Measurements from ENCODE around the gene NPR1. TPM values are rescaled to one million over a fixed set of nuclear protein-coding genes. Genes with fewer than 3 reads are reported as not detected.

NPR1 gene
- total and polyA plus RNA-seq, 2 of the 13 experiments (the other 11 are each of a cell fraction or from before 2014, with no cell fraction given) = not detected

DNA sequence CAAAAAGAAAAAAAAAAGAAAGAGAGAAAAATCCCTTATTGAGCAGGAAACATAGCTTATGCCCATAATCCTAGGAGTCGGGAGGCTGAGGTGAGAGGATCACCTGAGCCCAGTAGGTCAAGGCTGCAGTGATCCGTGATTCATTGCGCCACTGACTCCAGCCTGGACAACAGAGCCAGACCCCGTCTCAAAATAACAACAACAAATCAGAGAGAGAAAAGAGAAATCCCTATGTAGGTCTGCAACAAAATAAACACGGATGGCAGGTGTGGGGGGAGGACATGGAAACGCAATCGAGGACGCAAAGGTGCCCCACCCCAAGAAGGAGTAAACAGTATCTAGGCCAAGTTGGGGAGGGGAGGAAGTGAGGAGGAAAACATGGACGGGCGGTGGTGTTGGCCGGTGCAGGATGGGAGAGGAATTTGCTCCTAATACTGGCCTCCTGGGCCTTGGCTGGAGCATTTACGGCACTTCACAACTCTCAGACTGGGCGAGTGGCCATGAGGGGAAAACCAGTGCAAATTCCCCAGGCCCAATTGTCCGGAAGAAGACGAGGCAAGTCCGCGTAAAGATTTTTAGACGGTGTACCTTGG is 45.2 kb upstream of the NPR1 start (continued):
- TF ChIP-seq, protein P1, sequence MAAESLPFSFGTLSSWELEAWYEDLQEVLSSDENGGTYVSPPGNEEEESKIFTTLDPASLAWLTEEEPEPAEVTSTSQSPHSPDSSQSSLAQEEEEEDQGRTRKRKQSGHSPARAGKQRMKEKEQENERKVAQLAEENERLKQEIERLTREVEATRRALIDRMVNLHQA (CRISPR knock-in tag; IDR thresholded peaks at IDR 0.05) = no peak
- TF ChIP-seq ISL2 (CRISPR knock-in tag; IDR thresholded peaks at IDR 0.05) (no peak), MZF1 (CRISPR knock-in tag; IDR thresholded peaks at IDR 0.05; ENCODE audit: borderline replicate concordance) (no peak), ZFP62 (CRISPR knock-in tag; IDR thresholded peaks at IDR 0.05) (no peak)

DNA sequence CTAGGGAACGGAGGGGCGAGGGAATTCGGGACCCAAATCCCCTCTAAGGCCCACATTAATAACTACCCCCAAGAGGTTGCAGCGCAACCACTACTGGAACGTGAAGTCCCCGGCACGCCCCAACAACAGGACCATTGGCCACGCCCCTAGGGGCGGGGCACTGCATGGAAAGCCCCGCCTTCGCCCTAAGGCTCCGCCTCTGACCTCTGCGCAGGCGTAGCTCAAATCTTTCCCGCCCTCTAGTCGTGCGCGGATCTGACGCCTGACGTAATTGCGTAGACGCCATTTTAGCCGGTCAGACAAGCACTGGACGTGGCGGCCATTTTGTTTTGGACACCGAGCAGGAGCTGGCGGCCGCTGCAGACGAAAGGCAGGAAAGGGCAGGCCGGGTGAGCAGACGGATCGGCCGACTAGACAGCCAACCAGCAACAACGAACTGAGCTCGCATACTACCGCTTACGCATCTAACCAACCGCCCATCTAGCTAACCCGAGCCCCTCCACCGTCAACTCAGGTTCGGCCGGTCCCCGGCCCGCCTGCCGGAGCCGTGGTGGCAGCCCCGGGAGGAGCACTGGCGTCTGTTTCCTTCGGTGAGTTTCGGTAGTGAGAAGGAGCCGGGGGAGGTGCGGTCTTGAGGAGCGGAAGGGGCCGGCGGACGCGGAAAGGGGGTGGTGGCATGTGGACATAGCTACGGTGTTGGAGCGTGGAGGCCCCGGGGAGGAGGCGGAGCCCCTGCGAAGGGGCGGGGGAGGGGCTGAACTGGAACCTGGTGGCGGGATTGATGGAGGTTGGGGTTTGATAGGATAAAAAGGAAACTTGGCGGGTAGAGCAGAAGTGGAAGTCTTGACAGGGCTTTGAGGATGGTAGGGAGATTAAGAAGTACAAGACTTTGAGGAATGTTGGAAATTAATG is 44.5 kb upstream of the NPR1 start, which contains the start of gene CHTOP:
Gene CHTOP, plus strand, starts transcription at position 313 of the 912 bp plus-strand sequence. CDS start 2,523 bp downstream, outside the sequence.
- H3K27me3 ChIP-seq (ENCODE audit: control insufficient read depth in 1 of 2, insufficient read depth in 2 of 2, low read length in 2 of 2) = no peaks in the 10 kb centered on the region
- peak within 1 kb of the TSS; percentile 79 for H3K4me2 ChIP-seq (ENCODE audit: low read depth, low read length)
- peaks cover 8 to 32% of the 10 kb centered on the region in 2 experiments; a peak in 4 of 5 replicates for H3K36me3 ChIP-seq (replicated peaks in 1 of 2; ENCODE audit: control insufficient read depth in 1 of 2, insufficient read depth in 2 of 2, low read length in 2 of 2)
- in situ Hi-C loops (cut with HindIII; ENCODE audit: extremely low pct_ligation_motif_present, low pct_unique_long_range_greater_than_20kb) (no loop called here), intact Hi-C loops (cut with micrococcal nuclease; ENCODE audit: unreplicated experiment) (loop anchor here (5.0 kb wide), 1 partner anchor 38 kb away; the partner anchor contains the start of gene ILF2)
- DNase-seq (ENCODE audit: low spot score) = peak; percentile 95
- FAIRE-seq = peak; percentile 94
- H2AFZ ChIP-seq (ENCODE audit: low read length) = no peak within 1 kb of the TSS
- peak within 1 kb of the TSS; percentile 87 to 97 (median 96) for H3K4me3 ChIP-seq (replicated peaks in 1 of 3; ENCODE audit: insufficient read depth in 1 of 3, low read depth in 2 of 3, low read length in 3 of 3)
- ATAC-seq = peak; percentile 81
- ChIA-PET POLR2A (interaction anchor here (0.5 to 2.7 kb wide), 38 partner anchors 9 to 592 kb away, joined by 3 to 63 read pairs (median 5); partner anchors contain the start of genes ILF2, INTS3, RPS27 and S100A14), CTCF (ENCODE audit: low intra/inter-chr PET ratio, low total read pairs) (no interaction called here)
- peak within 1 kb of the TSS; percentile 100 for H3K9ac ChIP-seq (ENCODE audit: insufficient read depth, low read depth, low read length)
- H3K4me1 ChIP-seq (ENCODE audit: insufficient read depth, low read length) = peaks cover 67% of the 10 kb centered on the region
- TSS peak; percentile 93 for BruUV-seq (replicated peaks)
- peak within 1 kb of the TSS; percentile 100 for H3K27ac ChIP-seq (ENCODE audit: extremely low read length, insufficient read depth, low read length)
- H3K9me3 ChIP-seq (ENCODE audit: low read length) = no peaks in the 10 kb centered on the region
- 6% methylated on average over 40 of the region's 65 CpGs for WGBS (ENCODE audit: low lambda C conversion rate)
- peaks cover 13% of the 10 kb centered on the region for H4K20me1 ChIP-seq (ENCODE audit: insufficient read depth, low read length)
- H3K79me2 ChIP-seq (ENCODE audit: insufficient read depth, low read length) = peaks cover 46% of the 10 kb centered on the region
- peak; percentile 87 for TF ChIP-seq TBX2 (CRISPR knock-in tag; IDR thresholded peaks at IDR 0.05; ENCODE audit: borderline replicate concordance)
- no peak for TF ChIP-seq CBFB (CRISPR knock-in tag; IDR thresholded peaks at IDR 0.05)
- TF ChIP-seq, protein P2, sequence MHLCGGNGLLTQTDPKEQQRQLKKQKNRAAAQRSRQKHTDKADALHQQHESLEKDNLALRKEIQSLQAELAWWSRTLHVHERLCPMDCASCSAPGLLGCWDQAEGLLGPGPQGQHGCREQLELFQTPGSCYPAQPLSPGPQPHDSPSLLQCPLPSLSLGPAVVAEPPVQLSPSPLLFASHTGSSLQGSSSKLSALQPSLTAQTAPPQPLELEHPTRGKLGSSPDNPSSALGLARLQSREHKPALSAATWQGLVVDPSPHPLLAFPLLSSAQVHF (CRISPR knock-in tag; IDR thresholded peaks at IDR 0.05) = no peak
- no peak for TF ChIP-seq ZBTB7A (CRISPR knock-in tag; IDR thresholded peaks at IDR 0.05)
- TF ChIP-seq ZNF331 (CRISPR knock-in tag; IDR thresholded peaks at IDR 0.05) = peak; percentile 55; the same call in 1 of the 2 replicates
- TF ChIP-seq LCORL (IDR thresholded peaks at IDR 0.05) = no peak
- TF ChIP-seq LCORL (CRISPR knock-in tag; IDR thresholded peaks at IDR 0.05) = peak; percentile 83
- TF ChIP-seq ZKSCAN1 (IDR thresholded peaks at IDR 0.05; ENCODE audit: low read length) = no peak
- peak; percentile 62; the same call in 1 of the 2 replicates for TF ChIP-seq GFI1 (CRISPR knock-in tag; IDR thresholded peaks at IDR 0.05; ENCODE audit: borderline replicate concordance)
- TF ChIP-seq, protein P3, sequence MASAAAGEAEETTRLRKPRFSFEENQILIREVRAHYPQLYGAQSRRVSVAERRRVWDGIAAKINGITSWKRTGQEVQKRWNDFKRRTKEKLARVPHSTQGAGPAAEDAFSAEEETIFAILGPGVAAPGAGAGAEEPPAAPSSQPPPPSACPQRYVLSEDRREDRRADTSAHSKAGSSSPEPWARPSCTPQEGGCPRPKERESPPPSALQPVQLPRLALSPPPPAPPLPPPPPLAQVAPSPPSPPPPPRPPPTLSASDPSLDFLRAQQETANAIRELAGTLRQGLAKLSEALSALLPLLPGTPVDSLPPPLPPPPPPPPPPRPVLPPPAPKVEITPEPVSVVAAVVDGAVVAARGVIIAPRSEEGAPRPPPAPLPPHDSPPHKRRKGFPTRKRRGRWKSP (CRISPR knock-in tag; IDR thresholded peaks at IDR 0.05) = peak; percentile 83
- 0 out of 2 replicates have a peak, but pooled peaks have one; percentile 58 for TF ChIP-seq PCBP1 (IDR thresholded peaks at IDR 0.05; ENCODE audit: borderline replicate concordance, low read depth, low read length)
- TF ChIP-seq ZSCAN21 (CRISPR knock-in tag; IDR thresholded peaks at IDR 0.05; ENCODE audit: borderline replicate concordance) = peak; percentile 42; the same call in 1 of the 2 replicates
- TF ChIP-seq, protein P4, sequence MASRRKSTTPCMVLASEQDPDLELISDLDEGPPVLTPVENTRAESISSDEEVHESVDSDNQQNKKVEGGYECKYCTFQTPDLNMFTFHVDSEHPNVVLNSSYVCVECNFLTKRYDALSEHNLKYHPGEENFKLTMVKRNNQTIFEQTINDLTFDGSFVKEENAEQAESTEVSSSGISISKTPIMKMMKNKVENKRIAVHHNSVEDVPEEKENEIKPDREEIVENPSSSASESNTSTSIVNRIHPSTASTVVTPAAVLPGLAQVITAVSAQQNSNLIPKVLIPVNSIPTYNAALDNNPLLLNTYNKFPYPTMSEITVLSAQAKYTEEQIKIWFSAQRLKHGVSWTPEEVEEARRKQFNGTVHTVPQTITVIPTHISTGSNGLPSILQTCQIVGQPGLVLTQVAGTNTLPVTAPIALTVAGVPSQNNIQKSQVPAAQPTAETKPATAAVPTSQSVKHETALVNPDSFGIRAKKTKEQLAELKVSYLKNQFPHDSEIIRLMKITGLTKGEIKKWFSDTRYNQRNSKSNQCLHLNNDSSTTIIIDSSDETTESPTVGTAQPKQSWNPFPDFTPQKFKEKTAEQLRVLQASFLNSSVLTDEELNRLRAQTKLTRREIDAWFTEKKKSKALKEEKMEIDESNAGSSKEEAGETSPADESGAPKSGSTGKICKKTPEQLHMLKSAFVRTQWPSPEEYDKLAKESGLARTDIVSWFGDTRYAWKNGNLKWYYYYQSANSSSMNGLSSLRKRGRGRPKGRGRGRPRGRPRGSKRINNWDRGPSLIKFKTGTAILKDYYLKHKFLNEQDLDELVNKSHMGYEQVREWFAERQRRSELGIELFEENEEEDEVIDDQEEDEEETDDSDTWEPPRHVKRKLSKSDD (CRISPR knock-in tag; IDR thresholded peaks at IDR 0.05; ENCODE audit: low read depth) = peak; percentile 99

Data from HepG2 (cell line).